CD14-positive monocyte (primary cell): ENCODE data around the gene PLD3. TPM values are rescaled to one million over a fixed set of nuclear protein-coding genes. Genes with fewer than 3 reads are reported as not detected.

Experiments used
- DNase-seq, 3 donors: peaks; one replicate each; pipeline ENCODE4 v3.0.0-alpha.2; 2011 to 2022
- H2AFZ ChIP-seq: 2 replicates; pipeline ENCODE4 v1.6.0; 2012; ENCODE audit warnings: mild to moderate bottlenecking, low read depth, low read length, inconsistent platforms; ENCODE audit not compliant: insufficient read depth, poor library complexity, severe bottlenecking
- H3K27ac ChIP-seq, 2 donors: 1 replicate in 1 of 2; 2 replicates in 1 of 2; pipeline ENCODE4 v1.5.1; 2012 to 2013; ENCODE audit warnings: low read length in 2 of 2, control low read depth in 1 of 2, inconsistent platforms in 1 of 2, low read depth in 1 of 2, mild to moderate bottlenecking in 1 of 2
- H3K27me3 ChIP-seq, 2 donors: one replicate each; pipeline versions ENCODE4 v1.6.0 to v1.6.1; 2011 to 2013; ENCODE audit warnings: low read length in 2 of 2; ENCODE audit not compliant: control insufficient read depth in 2 of 2, insufficient read depth in 2 of 2
- H3K36me3 ChIP-seq, 2 donors: replicated peaks in 1 of 2; 1 replicate in 1 of 2; 2 replicates in 1 of 2; pipeline versions ENCODE4 v1.5.1 to v1.6.1; 2012 to 2013; ENCODE audit warnings: low read length in 2 of 2, control low read depth in 1 of 2, inconsistent platforms in 1 of 2, mild to moderate bottlenecking in 1 of 2; ENCODE audit not compliant: insufficient read depth in 2 of 2, control insufficient read depth in 1 of 2
- H3K4me1 ChIP-seq, 2 donors: 1 replicate in 1 of 2; 2 replicates in 1 of 2; pipeline versions ENCODE4 v1.5.1 to v1.6.1; 2012 to 2013; ENCODE audit warnings: low read length in 2 of 2, control low read depth in 1 of 2, inconsistent platforms in 1 of 2, mild to moderate bottlenecking in 1 of 2, moderate library complexity in 1 of 2; ENCODE audit not compliant: insufficient read depth in 2 of 2, control insufficient read depth in 1 of 2
- H3K4me2 ChIP-seq: replicated peaks from 2 replicates; pipeline ENCODE3; 2012; ENCODE audit warnings: low read length, moderate library complexity, mild to moderate bottlenecking; ENCODE audit not compliant: poor library complexity, severe bottlenecking; ENCODE audit errors: extremely low read depth
- H3K4me3 ChIP-seq, 3 experiments: fragments of 200-600 bp in 1 of 3; sonication (generic) in 1 of 3; replicated peaks in 1 of 3; 1 replicate in 2 of 3; 2 replicates in 1 of 3; pipeline ENCODE4 v1.5.1; 2011 to 2013; ENCODE audit warnings: low read length in 3 of 3, mild to moderate bottlenecking in 3 of 3, control low read depth in 2 of 3, low read depth in 2 of 3, inconsistent platforms in 1 of 3, moderate library complexity in 1 of 3
- H3K79me2 ChIP-seq: 2 replicates; pipeline ENCODE4 v1.6.0; 2012; ENCODE audit warnings: mild to moderate bottlenecking, control low read depth, inconsistent platforms, low read length, moderate library complexity; ENCODE audit not compliant: insufficient read depth
- H3K9ac ChIP-seq: 2 replicates; pipeline ENCODE4 v1.6.0; 2017; ENCODE audit warnings: low read length, mild to moderate bottlenecking; ENCODE audit not compliant: insufficient read depth, poor library complexity, severe bottlenecking
- H3K9me3 ChIP-seq, 2 donors: replicated peaks in 1 of 2; 1 replicate in 1 of 2; 2 replicates in 1 of 2; pipeline versions ENCODE4 v1.5.1 to v1.6.1; 2012 to 2013; ENCODE audit warnings: low read length in 2 of 2, control low read depth in 1 of 2; ENCODE audit not compliant: control insufficient read depth in 1 of 2, insufficient read depth in 1 of 2
- H4K20me1 ChIP-seq: 2 replicates; pipeline ENCODE4 v1.6.0; 2012; ENCODE audit warnings: mild to moderate bottlenecking, low read length, control low read depth, moderate library complexity; ENCODE audit not compliant: insufficient read depth
- H3K27ac Mint-ChIP-seq, 7 donors: one replicate each; pipeline ENCODE4 v1.8.0; 2020; ENCODE audit warnings: mild to moderate bottlenecking in 7 of 7, mixed read lengths in 7 of 7, moderate library complexity in 6 of 7, inconsistent platforms in 2 of 7
- H3K27me3 Mint-ChIP-seq, 3 donors: one replicate each; pipeline ENCODE4 v1.8.0; 2021 to 2022; ENCODE audit warnings: low read depth in 3 of 3, mild to moderate bottlenecking in 3 of 3, mixed read lengths in 3 of 3, moderate library complexity in 3 of 3, inconsistent platforms in 1 of 3
- H3K36me3 Mint-ChIP-seq, 2 donors: one replicate each; pipeline ENCODE4 v1.8.0; 2020; ENCODE audit warnings: mixed read lengths in 2 of 2, inconsistent platforms in 1 of 2, mild to moderate bottlenecking in 1 of 2
- H3K4me1 Mint-ChIP-seq: one replicate; pipeline ENCODE4 v1.8.0; 2020; ENCODE audit warnings: mild to moderate bottlenecking, mixed read lengths
- H3K4me3 Mint-ChIP-seq, 2 donors: one replicate each; pipeline ENCODE4 v1.8.0; 2020; ENCODE audit warnings: mild to moderate bottlenecking in 2 of 2, mixed read lengths in 2 of 2, moderate library complexity in 1 of 2
- H3K9me3 Mint-ChIP-seq, 7 donors: one replicate each; pipeline ENCODE4 v1.8.0; 2020 to 2022; ENCODE audit warnings: mixed read lengths in 7 of 7, mild to moderate bottlenecking in 6 of 7, moderate library complexity in 6 of 7, inconsistent platforms in 2 of 7
- WGBS: methylation state at CpG from one replicate; pipeline ENCODE4 v1.1.5; 2013; ENCODE audit warnings: missing lambda C conversion rate; ENCODE audit not compliant: insufficient coverage; 5-methylcytosine and 5-hydroxymethylcytosine counted together
- intact Hi-C, 2 donors: fragments of 100-400 bp; cut with micrococcal nuclease; formaldehyde crosslinking; loops; one replicate each; pipeline versions ENCODE4 v1.15.0 to v1.15.1; 2023
- polyA plus RNA-seq, 3 donors: library from polyadenylated mRNA; depleted of rRNA in 1 of 3; unstranded in 2 of 3; stranded (reverse) in 1 of 3; fragments of 300-500 nt in 2 of 3; fragments of >200 nt in 1 of 3; fragmentation: Illumina TruSeq in 2 of 3; gene quantifications; 1 replicate in 2 of 3; 2 replicates in 1 of 3; pipeline ENCODE4 v1.2.3, GENCODE V29; 2012 to 2021
- TF ChIP-seq, protein P1 (sequence below): fragments of 200-600 bp; IDR thresholded peaks from one replicate; pipeline ENCODE4 v1.8.0; 2022; ENCODE audit warnings: antibody characterized with exemption, mild to moderate bottlenecking

Gene PLD3
- polyA plus RNA-seq, 3 donors, result 168 to 334 (median 170) TPM

DNA sequence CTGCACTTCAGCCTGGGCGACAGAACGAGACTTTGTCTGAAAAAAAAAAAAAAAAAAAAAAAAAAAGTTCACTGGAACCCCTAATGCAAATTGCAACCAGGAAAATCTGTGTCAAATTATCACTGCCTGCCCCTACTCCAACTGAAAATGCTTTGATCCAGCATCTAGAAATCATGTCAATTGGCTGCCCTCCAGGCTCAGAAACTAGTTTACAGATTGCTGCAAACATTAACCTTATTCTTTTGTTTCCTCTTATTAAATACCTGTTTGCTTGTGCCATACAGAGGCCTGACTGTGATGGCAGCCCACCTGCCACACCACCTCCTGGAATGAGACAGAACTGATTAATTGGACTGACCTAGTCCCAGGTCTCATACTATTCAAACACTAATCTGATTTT, 44.7 kb upstream of the PLD3 start:
- intact Hi-C loops, result loop anchor here (2.0 to 10.0 kb wide), 5 partner anchors 91 to 331 kb away; partner anchors contain the start of genes HIPK4 (in 1 of the 2), LTBP4 (in 1 of the 2) and SERTAD1 (in 1 of the 2)
- no peaks in the 10 kb centered on the region for H3K36me3 ChIP-seq
- no peaks in the 10 kb centered on the region for H4K20me1 ChIP-seq
- no peak overlapping the region for H3K4me3 ChIP-seq
- H3K4me2 ChIP-seq, result no peak overlapping the region
- Mint-ChIP-seq H3K4me1 (peaks cover 5% of the 10 kb centered on the region), H3K36me3 (no peaks in the 10 kb centered on the region), H3K9me3 (no peaks in the 10 kb centered on the region), H3K27me3 (peaks cover 2 to 5% (median 4%) of the 10 kb centered on the region in 3 donors), H3K27ac (no peak overlapping the region), H3K4me3 (no peak overlapping the region)
- no peaks in the 10 kb centered on the region for H3K9me3 ChIP-seq
- H3K27ac ChIP-seq, result no peak overlapping the region
- H3K79me2 ChIP-seq, result no peaks in the 10 kb centered on the region
- no peak for DNase-seq
- no peaks in the 10 kb centered on the region for H3K27me3 ChIP-seq
- no CpG with 5 or more reads among the region's 2 CpGs for WGBS
- H3K9ac ChIP-seq, result no peak overlapping the region
- TF ChIP-seq, protein P1, sequence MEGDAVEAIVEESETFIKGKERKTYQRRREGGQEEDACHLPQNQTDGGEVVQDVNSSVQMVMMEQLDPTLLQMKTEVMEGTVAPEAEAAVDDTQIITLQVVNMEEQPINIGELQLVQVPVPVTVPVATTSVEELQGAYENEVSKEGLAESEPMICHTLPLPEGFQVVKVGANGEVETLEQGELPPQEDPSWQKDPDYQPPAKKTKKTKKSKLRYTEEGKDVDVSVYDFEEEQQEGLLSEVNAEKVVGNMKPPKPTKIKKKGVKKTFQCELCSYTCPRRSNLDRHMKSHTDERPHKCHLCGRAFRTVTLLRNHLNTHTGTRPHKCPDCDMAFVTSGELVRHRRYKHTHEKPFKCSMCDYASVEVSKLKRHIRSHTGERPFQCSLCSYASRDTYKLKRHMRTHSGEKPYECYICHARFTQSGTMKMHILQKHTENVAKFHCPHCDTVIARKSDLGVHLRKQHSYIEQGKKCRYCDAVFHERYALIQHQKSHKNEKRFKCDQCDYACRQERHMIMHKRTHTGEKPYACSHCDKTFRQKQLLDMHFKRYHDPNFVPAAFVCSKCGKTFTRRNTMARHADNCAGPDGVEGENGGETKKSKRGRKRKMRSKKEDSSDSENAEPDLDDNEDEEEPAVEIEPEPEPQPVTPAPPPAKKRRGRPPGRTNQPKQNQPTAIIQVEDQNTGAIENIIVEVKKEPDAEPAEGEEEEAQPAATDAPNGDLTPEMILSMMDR, result no peak
- no peak overlapping the region for H2AFZ ChIP-seq
- H3K4me1 ChIP-seq, result peaks cover 9 to 10% of the 10 kb centered on the region in 2 donors

DNA sequence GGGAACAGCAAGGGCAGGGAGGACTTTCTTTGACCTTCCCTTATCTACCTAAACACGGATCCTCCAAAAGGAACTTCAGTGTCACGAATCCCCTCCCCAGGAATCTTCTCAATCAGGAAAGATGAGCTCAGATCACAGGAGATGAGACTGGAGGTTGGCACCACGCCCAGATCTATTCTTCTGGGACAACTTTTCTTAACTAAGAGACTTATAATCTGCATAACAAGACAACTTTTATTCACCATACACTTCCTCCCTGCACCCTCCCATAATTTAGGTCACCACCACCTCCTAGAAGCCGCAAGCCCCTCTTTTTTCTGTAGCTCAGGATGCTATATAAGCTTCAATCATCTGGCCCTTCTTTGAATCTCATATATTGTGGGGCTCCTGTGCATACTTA, 44.2 kb upstream of the PLD3 start:
- TF ChIP-seq, protein P1, result no peak
- H3K27me3 Mint-ChIP-seq, result peaks cover 2 to 5% (median 4%) of the 10 kb centered on the region in 3 donors
- Histone ChIP-seq H3K4me1 (peaks cover 9 to 10% of the 10 kb centered on the region in 2 donors), H3K27me3 (no peaks in the 10 kb centered on the region), H3K4me3 (no peak overlapping the region), H3K9ac (no peak overlapping the region), H3K36me3 (no peaks in the 10 kb centered on the region), H2AFZ (no peak overlapping the region), H3K4me2 (no peak overlapping the region), H3K9me3 (no peaks in the 10 kb centered on the region), H3K79me2 (no peaks in the 10 kb centered on the region), H4K20me1 (no peaks in the 10 kb centered on the region), H3K27ac (no peak overlapping the region)
- 96% methylated on average over 3 of the region's 4 CpGs for WGBS
- no peak overlapping the region for H3K4me3 Mint-ChIP-seq
- intact Hi-C loops, result loop anchor here (2.0 to 10.0 kb wide), 5 partner anchors 90 to 330 kb away; partner anchors contain the start of genes HIPK4 (in 1 of the 2), LTBP4 (in 1 of the 2) and SERTAD1 (in 1 of the 2)
- no peak for DNase-seq
- H3K9me3 Mint-ChIP-seq, result no peaks in the 10 kb centered on the region
- peaks cover 5% of the 10 kb centered on the region for H3K4me1 Mint-ChIP-seq
- no peaks in the 10 kb centered on the region for H3K36me3 Mint-ChIP-seq
- no peak overlapping the region for H3K27ac Mint-ChIP-seq
